Suprapubic skin (tissue), 4 donors: ENCODE results near the gene TENM3. TPM values are rescaled to one million over a fixed set of nuclear protein-coding genes. Genes with fewer than 3 reads are reported as not detected.

Experiments
- DNase-seq, 2 donors: peaks; one replicate each; pipeline ENCODE4 v3.0.0-alpha.2; 2019; ENCODE audit warnings: low spot score in 2 of 2
- H3K27ac ChIP-seq: fragments of 200-600 bp; sonication (generic); one replicate; pipeline ENCODE4 v1.5.1; 2019
- H3K27me3 ChIP-seq: fragments of 200-600 bp; sonication (generic); one replicate; pipeline ENCODE4 v1.5.1; 2019
- H3K36me3 ChIP-seq: fragments of 200-600 bp; sonication (generic); one replicate; pipeline ENCODE4 v1.5.1; 2019
- H3K4me1 ChIP-seq: fragments of 200-600 bp; sonication (generic); one replicate; pipeline ENCODE4 v1.5.1; 2019
- H3K4me3 ChIP-seq: fragments of 200-600 bp; sonication (generic); one replicate; pipeline ENCODE4 v1.5.1; 2019; ENCODE audit warnings: mild to moderate bottlenecking
- H3K9me3 ChIP-seq: fragments of 200-600 bp; sonication (generic); one replicate; pipeline ENCODE4 v1.5.1; 2019
- CTCF ChIP-seq, 2 donors: fragments of 200-600 bp in 1 of 2; fragments of 450-650 bp in 1 of 2; sonication (generic) in 1 of 2; IDR thresholded peaks; one replicate each; pipeline ENCODE4 v1.5.1; 2016 to 2019; ENCODE audit warnings: antibody characterized with exemption in 2 of 2, mild to moderate bottlenecking in 1 of 2, moderate library complexity in 1 of 2
- EP300 ChIP-seq: sonication (generic); formaldehyde crosslinking; IDR thresholded peaks from one replicate; pipeline ENCODE4 v1.6.1; 2017; ENCODE audit warnings: antibody characterized with exemption
- POLR2A ChIP-seq, 2 donors: fragments of 450-650 bp; IDR thresholded peaks; one replicate each; pipeline ENCODE4 v1.6.1; 2017; ENCODE audit warnings: antibody characterized with exemption in 2 of 2, mild to moderate bottlenecking in 2 of 2, moderate library complexity in 2 of 2
- POLR2AphosphoS5 ChIP-seq, 3 donors: sonication (generic); formaldehyde crosslinking; IDR thresholded peaks; one replicate each; pipeline ENCODE4 v1.6.1; 2017; ENCODE audit warnings: antibody characterized with exemption in 3 of 3
- WGBS: methylation state at CpG from one replicate; pipeline ENCODE4 v1.1.5; 2018; 5-methylcytosine and 5-hydroxymethylcytosine counted together
- total RNA-seq, 4 donors: library from RNA; depleted of rRNA; stranded (reverse); fragments of >200 nt; gene quantifications; one replicate each; pipeline ENCODE4 v1.1.0, GENCODE V29; 2016

TENM3 gene
- total RNA-seq, 4 donors from 2014 or later, result 0.81 to 2.9 (median 1.8) TPM

GRCh38 chr4:182684796-182685195, 441.6 kb downstream of the TENM3 start:
- H3K36me3 ChIP-seq, result no peaks in the 10 kb centered on the region
- TF ChIP-seq POLR2A (IDR thresholded peaks at IDR 0.05), result no peak
- TF ChIP-seq EP300, result no peak
- no peak for TF ChIP-seq CTCF (IDR thresholded peaks at IDR 0.05)
- no peak for TF ChIP-seq POLR2AphosphoS5 (IDR thresholded peaks at IDR 0.05)
- H3K4me1 ChIP-seq, result no peaks in the 10 kb centered on the region
- no peaks in the 10 kb centered on the region for H3K27me3 ChIP-seq
- no peak overlapping the region for H3K27ac ChIP-seq
- H3K9me3 ChIP-seq, result no peaks in the 10 kb centered on the region
- DNase-seq, result no peak
- no peak overlapping the region for H3K4me3 ChIP-seq

- no peak for DNase-seq
- 81% methylated on average over 14 of the region's 14 CpGs for WGBS
- H3K27ac ChIP-seq, result no peak overlapping the region
- TF ChIP-seq POLR2A (IDR thresholded peaks at IDR 0.05) (no peak), CTCF (IDR thresholded peaks at IDR 0.05) (no peak), POLR2AphosphoS5 (IDR thresholded peaks at IDR 0.05) (no peak), EP300 (no peak)
- no peaks in the 10 kb centered on the region for H3K4me1 ChIP-seq
- no peaks in the 10 kb centered on the region for H3K36me3 ChIP-seq
- no peaks in the 10 kb centered on the region for H3K9me3 ChIP-seq
- no peak overlapping the region for H3K4me3 ChIP-seq
- H3K27me3 ChIP-seq, result no peaks in the 10 kb centered on the region
Observed at GRCh38 chr4:182688081-182688480, 444.9 kb downstream of the TENM3 start.

DNA sequence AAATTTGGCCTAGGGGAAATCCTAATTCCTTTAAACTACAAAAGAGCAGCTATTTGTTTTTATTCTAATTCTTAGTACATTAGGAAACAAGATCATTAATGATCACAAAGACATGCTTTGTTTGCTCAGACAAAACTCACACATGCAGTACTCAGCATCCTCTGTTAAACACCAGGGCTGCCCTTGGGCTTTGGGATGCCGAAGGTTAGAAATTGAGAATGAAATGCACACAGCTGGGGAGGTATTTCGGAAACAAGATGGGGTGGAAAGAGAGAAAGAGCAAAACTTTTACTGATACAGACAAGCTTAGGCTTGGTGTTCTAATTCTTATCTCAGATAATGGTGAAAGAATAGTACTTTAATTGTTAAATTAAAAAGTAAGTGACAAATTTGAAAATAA, 451.3 kb downstream of the TENM3 start:
- Histone ChIP-seq H3K4me1 (no peaks in the 10 kb centered on the region), H3K4me3 (no peak overlapping the region), H3K27ac (no peak overlapping the region), H3K9me3 (no peaks in the 10 kb centered on the region), H3K36me3 (no peaks in the 10 kb centered on the region), H3K27me3 (no peaks in the 10 kb centered on the region)
- DNase-seq, result no peak
- 71% methylated on average over 2 of the region's 2 CpGs for WGBS
- TF ChIP-seq POLR2A (IDR thresholded peaks at IDR 0.05) (no peak), CTCF (IDR thresholded peaks at IDR 0.05) (no peak), EP300 (no peak), POLR2AphosphoS5 (IDR thresholded peaks at IDR 0.05) (no peak)

DNA sequence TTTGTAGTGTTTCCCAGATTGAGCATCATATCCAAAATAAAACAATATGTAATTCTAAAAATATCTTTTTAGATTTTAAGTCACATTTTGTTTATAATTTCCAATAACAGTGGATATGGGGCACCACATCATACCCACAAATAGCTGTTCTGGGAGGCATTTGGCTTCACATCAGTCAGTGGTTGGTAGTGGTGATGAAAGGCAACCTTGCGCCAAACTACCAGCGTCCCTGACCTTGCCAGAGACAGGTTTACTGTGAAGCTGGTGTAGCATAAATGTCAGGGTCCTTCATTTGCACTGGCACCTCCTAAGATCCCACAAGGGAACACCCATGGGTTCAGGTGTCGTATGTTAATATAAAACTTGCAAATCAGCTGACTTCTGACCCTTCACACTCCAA, 451.8 kb downstream of the TENM3 start:
- WGBS, result 95% methylated on average over 3 of the region's 3 CpGs
- no peak for DNase-seq
- Histone ChIP-seq H3K27me3 (no peaks in the 10 kb centered on the region), H3K4me3 (no peak overlapping the region), H3K9me3 (no peaks in the 10 kb centered on the region), H3K4me1 (no peaks in the 10 kb centered on the region), H3K27ac (no peak overlapping the region), H3K36me3 (no peaks in the 10 kb centered on the region)
- TF ChIP-seq POLR2A (IDR thresholded peaks at IDR 0.05) (no peak), EP300 (no peak), CTCF (IDR thresholded peaks at IDR 0.05) (no peak), POLR2AphosphoS5 (IDR thresholded peaks at IDR 0.05) (no peak)

- no peaks in the 10 kb centered on the region for H3K36me3 ChIP-seq
- no peak overlapping the region for H3K4me3 ChIP-seq
- no peak overlapping the region for H3K27ac ChIP-seq
- no peak for DNase-seq
- H3K27me3 ChIP-seq, result no peaks in the 10 kb centered on the region
- H3K9me3 ChIP-seq, result no peaks in the 10 kb centered on the region
- WGBS, result 82% methylated on average over 2 of the region's 2 CpGs
- no peaks in the 10 kb centered on the region for H3K4me1 ChIP-seq
- TF ChIP-seq POLR2A (IDR thresholded peaks at IDR 0.05) (no peak), CTCF (IDR thresholded peaks at IDR 0.05) (no peak), EP300 (no peak), POLR2AphosphoS5 (IDR thresholded peaks at IDR 0.05) (no peak)
Observed at GRCh38 chr4:182695842-182696241, 452.6 kb downstream of the TENM3 start.
